ENCODE results near the gene EPHB1. TPM values are rescaled to one million over a fixed set of nuclear protein-coding genes. Genes with fewer than 3 reads are reported as not detected.
"Not testable (repeated sequence)": the region's sequence is repeated elsewhere in the genome, so short reads cannot be mapped to it uniquely, and the experiment has no call there.

EPHB1 gene
- total RNA-seq, 1 experiment from 2014 or later = not detected

GRCh38 chr3:135083179-135083578 is 288.1 kb downstream of the EPHB1 start:
- no peak for DNase-seq (ENCODE audit: low read depth, low spot score)

GRCh38 chr3:135083756-135084155 is 288.7 kb downstream of the EPHB1 start:
- in situ Hi-C loops (cut with HindIII; ENCODE audit: low pct_unique_long_range_greater_than_20kb, low sequenced_read_pairs) = no loop called here
- DNase-seq (ENCODE audit: low read depth, low spot score) = no peak

More at GRCh38 chr3:135083179-135083578, 288.1 kb downstream of the EPHB1 start:
- in situ Hi-C loops (cut with HindIII; ENCODE audit: low pct_unique_long_range_greater_than_20kb, low sequenced_read_pairs) = no loop called here

DNA sequence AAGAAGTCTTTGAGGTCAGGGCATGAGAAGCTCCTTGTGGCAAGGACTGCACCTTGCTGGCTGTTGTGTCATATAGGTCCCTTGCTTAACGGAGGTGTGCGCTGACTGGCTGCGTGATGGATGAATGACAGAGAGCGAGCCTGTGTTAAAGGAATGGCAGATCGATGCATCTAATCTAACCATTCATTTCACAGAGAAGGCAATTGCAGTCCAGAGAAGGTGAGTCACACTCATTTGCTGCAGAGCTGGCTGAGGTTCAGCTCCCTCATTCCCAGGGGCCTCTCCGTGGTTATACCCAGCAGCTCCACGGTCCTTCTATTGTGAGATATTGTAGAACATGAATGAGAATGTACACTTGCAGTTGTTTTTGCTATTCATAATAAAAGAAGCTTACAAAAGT is 289.3 kb downstream of the EPHB1 start:
- in situ Hi-C loops (cut with HindIII; ENCODE audit: low pct_unique_long_range_greater_than_20kb, low sequenced_read_pairs) = no loop called here
- no peak for DNase-seq (ENCODE audit: low read depth, low spot score)

DNA sequence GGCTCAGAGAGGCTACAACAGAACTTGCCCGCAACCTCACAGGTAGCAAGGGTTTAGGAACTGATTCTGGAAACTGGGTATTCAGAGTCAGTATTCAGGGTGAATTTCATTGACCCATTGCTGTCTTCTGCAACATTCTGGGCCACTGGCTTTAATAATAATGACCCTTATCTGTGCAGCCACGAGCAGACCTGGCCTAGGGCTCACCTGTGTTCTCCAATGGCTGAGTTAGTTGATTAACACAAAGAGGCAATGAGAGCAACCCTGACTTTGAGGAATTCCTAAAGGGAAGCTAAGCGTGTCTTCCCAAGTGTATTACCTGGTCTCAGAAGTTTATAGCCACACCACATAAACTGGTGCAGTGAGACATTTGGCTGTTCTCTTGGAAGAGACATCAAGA is 289.9 kb downstream of the EPHB1 start:
- in situ Hi-C loops (cut with HindIII; ENCODE audit: low pct_unique_long_range_greater_than_20kb, low sequenced_read_pairs) = no loop called here
- DNase-seq (ENCODE audit: low read depth, low spot score) = no peak

DNA sequence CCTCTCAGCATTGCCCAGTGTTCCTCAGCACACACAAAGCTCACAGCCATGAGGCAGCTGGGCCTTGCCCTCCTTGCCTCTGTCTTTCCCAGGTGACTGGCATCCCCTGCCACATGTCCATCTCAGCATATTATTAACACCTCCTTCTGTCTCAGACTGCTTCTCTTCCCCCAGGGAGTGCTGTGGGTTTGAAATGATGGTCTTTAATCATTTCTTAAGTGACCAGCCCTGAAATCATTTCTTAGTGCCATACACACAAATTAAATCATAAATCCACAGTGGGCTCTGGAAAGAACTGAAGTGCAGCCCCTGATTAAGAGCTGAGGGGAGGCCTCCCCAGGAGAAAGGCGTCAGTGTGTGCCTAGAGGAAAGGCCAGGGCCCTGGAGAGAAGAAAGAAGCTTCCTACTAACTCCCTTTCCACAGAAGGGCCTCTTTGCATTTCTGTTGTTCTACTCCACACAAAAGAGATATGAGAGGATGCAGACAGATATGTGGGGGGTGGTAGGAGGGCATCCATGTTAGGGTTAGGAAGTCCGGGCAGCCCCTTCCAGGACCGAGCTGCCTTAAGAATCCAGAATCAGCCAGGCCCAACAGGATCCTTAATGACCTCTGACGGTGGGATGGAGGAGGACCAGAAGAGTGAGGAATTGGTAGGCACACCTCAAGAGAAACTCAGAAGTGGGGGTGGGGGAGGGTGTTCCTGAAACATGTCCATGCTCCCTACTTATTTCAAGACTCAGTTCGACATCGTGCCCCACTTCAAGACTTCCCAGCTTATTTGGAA is 290.8 kb downstream of the EPHB1 start:
- in situ Hi-C loops (cut with HindIII; ENCODE audit: low pct_unique_long_range_greater_than_20kb, low sequenced_read_pairs) = no loop called here
- DNase-seq (ENCODE audit: low read depth, low spot score) = no peak

- no peak for DNase-seq (ENCODE audit: low read depth, low spot score)
- in situ Hi-C loops (cut with HindIII; ENCODE audit: low pct_unique_long_range_greater_than_20kb, low sequenced_read_pairs) = no loop called here
Observed at GRCh38 chr3:135087782-135088181, 292.7 kb downstream of the EPHB1 start.

GRCh38 chr3:135089451-135089850 is 294.4 kb downstream of the EPHB1 start:
- no peak for DNase-seq (ENCODE audit: low read depth, low spot score)
- in situ Hi-C loops (cut with HindIII; ENCODE audit: low pct_unique_long_range_greater_than_20kb, low sequenced_read_pairs) = no loop called here

GRCh38 chr3:135090020-135090717 is 295.1 kb downstream of the EPHB1 start:
- no peak for DNase-seq (ENCODE audit: low read depth, low spot score)
- in situ Hi-C loops (cut with HindIII; ENCODE audit: low pct_unique_long_range_greater_than_20kb, low sequenced_read_pairs) = no loop called here

DNA sequence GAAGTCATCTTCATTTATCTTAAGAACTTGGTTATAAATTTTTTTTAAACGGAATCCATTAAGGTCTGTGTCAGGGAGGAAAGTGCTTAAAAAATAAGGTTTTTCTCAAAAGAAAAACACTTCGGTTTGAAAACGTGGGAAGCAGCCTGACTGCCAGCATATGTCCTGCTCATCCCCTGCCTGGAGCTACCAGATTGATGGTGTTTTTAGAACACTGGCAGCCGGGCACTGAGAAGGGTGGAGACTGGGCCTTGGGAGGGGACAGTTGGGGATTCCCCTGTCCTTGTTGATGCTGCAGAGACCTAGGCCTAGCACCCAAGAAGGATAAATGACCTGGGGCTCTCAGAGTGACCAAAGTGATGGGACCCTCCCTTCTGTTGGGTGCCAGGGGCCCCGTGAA is 296.9 kb downstream of the EPHB1 start:
- DNase-seq (ENCODE audit: low read depth, low spot score) = no peak
- in situ Hi-C loops (cut with HindIII; ENCODE audit: low pct_unique_long_range_greater_than_20kb, low sequenced_read_pairs) = no loop called here

DNA sequence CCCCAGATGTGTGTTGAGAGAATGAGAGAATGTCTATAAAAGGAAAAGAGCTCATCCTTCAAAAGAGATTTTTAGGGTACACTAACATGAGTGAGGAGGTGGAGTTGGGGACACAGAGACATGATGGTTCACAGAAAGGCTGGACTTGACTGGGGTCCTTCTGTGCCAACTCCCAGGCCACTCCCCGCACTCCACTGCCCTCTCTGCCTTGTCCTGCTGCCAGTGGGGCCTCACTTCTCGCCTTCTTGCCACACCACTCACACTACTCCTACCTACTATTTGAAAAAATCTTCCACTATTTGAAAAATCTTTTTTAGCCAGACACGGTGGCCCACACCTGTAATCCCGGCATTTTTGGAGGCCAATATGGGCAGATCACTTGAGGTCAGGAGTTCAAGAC is 298.1 kb downstream of the EPHB1 start:
- no peak for DNase-seq (ENCODE audit: low read depth, low spot score)
- in situ Hi-C loops (cut with HindIII; ENCODE audit: low pct_unique_long_range_greater_than_20kb, low sequenced_read_pairs) = no loop called here

- DNase-seq (ENCODE audit: low read depth, low spot score) = no peak
- in situ Hi-C loops (cut with HindIII; ENCODE audit: low pct_unique_long_range_greater_than_20kb, low sequenced_read_pairs) = no loop called here
Observed at GRCh38 chr3:135097276-135097946, 302.4 kb downstream of the EPHB1 start.

DNA sequence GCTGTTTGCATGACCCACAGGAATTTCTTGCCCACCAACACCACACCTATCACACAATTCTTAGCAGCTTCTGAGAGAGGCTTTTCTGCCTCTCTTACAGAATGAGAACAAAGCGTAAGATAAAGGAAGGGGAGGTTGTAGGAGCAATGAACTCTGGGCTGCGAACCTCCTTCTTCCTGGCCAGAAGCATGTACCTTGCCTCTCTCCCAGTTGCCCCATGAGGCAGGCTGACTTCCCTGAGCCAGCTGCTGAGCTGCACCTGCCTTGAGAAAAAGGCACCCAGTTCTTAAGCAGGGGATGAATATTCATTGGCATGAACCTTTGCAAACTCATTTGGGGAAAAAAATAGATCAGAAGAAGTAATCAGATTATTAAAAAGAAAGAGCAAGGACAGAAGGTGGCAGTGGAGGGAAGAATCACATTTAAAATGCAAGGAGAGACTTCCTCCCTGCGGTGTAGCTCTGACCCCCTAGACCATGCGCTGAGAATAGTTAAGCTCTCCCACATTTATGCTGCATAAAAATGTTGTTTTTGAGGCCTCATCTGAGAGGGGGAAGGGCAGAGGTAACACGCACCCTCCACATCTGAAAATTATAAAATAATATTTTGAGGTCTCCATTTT is 304.8 kb downstream of the EPHB1 start:
- DNase-seq (ENCODE audit: low read depth, low spot score) = no peak
- in situ Hi-C loops (cut with HindIII; ENCODE audit: low pct_unique_long_range_greater_than_20kb, low sequenced_read_pairs) = no loop called here

DNA sequence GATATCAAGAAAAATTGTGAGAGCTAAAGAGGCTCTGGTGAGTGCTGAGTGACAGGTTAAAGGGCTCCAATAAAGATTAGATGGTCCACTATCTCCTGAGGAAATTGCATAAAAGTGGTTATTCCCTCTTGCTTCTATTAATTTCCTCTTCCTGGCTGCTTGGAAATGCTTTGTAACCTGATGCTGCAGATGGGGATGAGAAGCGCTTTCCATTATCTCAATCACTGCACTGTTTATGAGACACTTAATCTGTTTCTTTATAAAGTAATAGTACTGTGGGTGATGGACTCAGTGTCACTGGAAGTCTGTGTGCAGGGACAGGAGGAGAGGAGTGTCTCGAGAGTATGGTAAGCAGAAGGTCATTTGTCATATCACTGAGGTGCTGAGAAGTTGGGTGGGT is 305.3 kb downstream of the EPHB1 start:
- in situ Hi-C loops (cut with HindIII; ENCODE audit: low pct_unique_long_range_greater_than_20kb, low sequenced_read_pairs) = no loop called here
- DNase-seq (ENCODE audit: low read depth, low spot score) = no peak

DNA sequence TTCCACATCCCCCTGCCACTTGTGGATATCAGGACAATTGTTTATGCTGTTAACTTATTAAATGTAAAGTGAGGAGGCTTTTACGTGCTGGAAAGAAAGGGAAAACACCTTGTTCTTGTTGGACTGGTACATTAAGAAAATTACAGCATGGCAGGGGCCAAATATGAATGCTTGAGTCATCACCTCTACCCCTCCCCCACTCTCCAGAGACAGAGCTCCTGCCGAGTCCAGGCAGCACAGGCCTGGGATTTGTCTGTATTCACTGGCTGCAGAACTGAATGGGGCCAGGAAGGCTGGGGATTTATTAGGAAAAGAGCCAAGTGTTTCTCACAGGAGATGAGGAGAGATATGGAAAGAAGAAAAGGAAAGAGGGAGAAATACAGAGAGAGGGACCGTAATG is 308.9 kb downstream of the EPHB1 start:
- in situ Hi-C loops (cut with HindIII; ENCODE audit: low pct_unique_long_range_greater_than_20kb, low sequenced_read_pairs) = no loop called here
- DNase-seq (ENCODE audit: low read depth, low spot score) = no peak

GRCh38 chr3:135106445-135106844 is 311.4 kb downstream of the EPHB1 start:
- DNase-seq (ENCODE audit: low read depth, low spot score) = peak; percentile 4
- in situ Hi-C loops (cut with HindIII; ENCODE audit: low pct_unique_long_range_greater_than_20kb, low sequenced_read_pairs) = no loop called here

GRCh38 chr3:135107043-135107442 is 312.0 kb downstream of the EPHB1 start:
- no peak for DNase-seq (ENCODE audit: low read depth, low spot score)
- in situ Hi-C loops (cut with HindIII; ENCODE audit: low pct_unique_long_range_greater_than_20kb, low sequenced_read_pairs) = no loop called here

- in situ Hi-C loops (cut with HindIII; ENCODE audit: low pct_unique_long_range_greater_than_20kb, low sequenced_read_pairs) = no loop called here
- no peak for DNase-seq (ENCODE audit: low read depth, low spot score)
Observed at GRCh38 chr3:135109681-135110080, 314.6 kb downstream of the EPHB1 start.

DNA sequence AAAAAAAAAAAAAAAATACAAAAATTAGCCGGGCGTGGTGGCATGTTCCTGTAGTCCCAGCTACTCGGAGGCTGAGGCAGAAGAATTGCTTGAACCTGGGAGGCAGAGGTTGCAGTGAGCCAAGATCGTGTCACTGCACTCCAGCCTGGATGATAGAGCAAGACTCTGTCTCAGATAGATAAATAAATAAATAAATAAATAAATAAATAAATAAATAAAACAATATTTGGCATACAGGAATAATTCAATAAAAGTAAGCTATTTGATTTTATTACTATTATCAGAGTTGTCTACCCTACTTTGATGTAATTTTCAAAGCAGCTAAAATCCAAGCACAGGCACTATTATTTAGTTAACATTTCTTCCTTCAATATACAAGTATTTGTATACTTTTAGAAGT is 319.5 kb downstream of the EPHB1 start:
- in situ Hi-C loops (cut with HindIII; ENCODE audit: low pct_unique_long_range_greater_than_20kb, low sequenced_read_pairs) = not testable (repeated sequence)

More for the DNA sequence above, 319.5 kb downstream of the EPHB1 start:
- DNase-seq (ENCODE audit: low read depth, low spot score) = not testable (repeated sequence)
